HepG2 (cell line): ENCODE results near the gene VPS13C. TPM values are rescaled to one million over a fixed set of nuclear protein-coding genes. Genes with fewer than 3 reads are reported as not detected.

Experiments
- CEBPG ChIP-seq: IDR thresholded peaks from 2 replicates; pipeline ENCODE4 v1.6.1; 2016
- FOXK2 ChIP-seq: fragments of 450-650 bp; IDR thresholded peaks from 2 replicates; pipeline ENCODE4 v1.6.1; 2016
- IRF2 ChIP-seq: IDR thresholded peaks from 2 replicates; pipeline ENCODE4 v1.6.1; 2018; ENCODE audit warnings: missing genetic modification reagents, missing compliant biosample characterization
- NR2C2 ChIP-seq: sonication (generic); formaldehyde crosslinking; IDR thresholded peaks from 2 replicates; pipeline ENCODE4 v1.4.0; 2020; ENCODE audit warnings: missing genetic modification reagents, mild to moderate bottlenecking, moderate library complexity, borderline replicate concordance
- STAG1 ChIP-seq: sonication (generic); formaldehyde crosslinking; IDR thresholded peaks from 2 replicates; pipeline ENCODE4 v1.4.0; 2020; ENCODE audit warnings: missing genetic modification reagents
- STAT5B ChIP-seq: sonication (generic); formaldehyde crosslinking; IDR thresholded peaks from 2 replicates; pipeline ENCODE4 v1.4.0; 2020; ENCODE audit warnings: missing genetic modification reagents
- ZMAT3 ChIP-seq: sonication (generic); formaldehyde crosslinking; conservative IDR thresholded peaks from 2 replicates; pipeline ENCODE4 v1.7.0; 2021; ENCODE audit warnings: missing genetic modification reagents
- ZNF12 ChIP-seq: sonication (generic); formaldehyde crosslinking; IDR thresholded peaks from 2 replicates; pipeline ENCODE4 v1.5.0; 2020; ENCODE audit warnings: missing genetic modification reagents
- ZNF256 ChIP-seq: sonication (generic); formaldehyde crosslinking; conservative IDR thresholded peaks from 2 replicates; pipeline ENCODE4 v1.4.0; 2020; ENCODE audit warnings: missing genetic modification reagents
- ZNF660 ChIP-seq: sonication (generic); formaldehyde crosslinking; IDR thresholded peaks from 2 replicates; pipeline ENCODE4 v1.5.1; 2020; ENCODE audit warnings: mild to moderate bottlenecking, low read depth, missing genetic modification reagents, borderline replicate concordance
- ZNF7 ChIP-seq: IDR thresholded peaks from 2 replicates; pipeline ENCODE4 v1.6.1; 2016; ENCODE audit warnings: missing biosample characterization, missing genetic modification reagents
- polyA plus RNA-seq, 8 experiments: library from polyadenylated mRNA; depleted of rRNA in 3 of 8; stranded (reverse) in 7 of 8; unstranded in 1 of 8; fragments of >200 nt; fragmentation: Illumina TruSeq in 4 of 8; extraction: Trizol in 4 of 8; gene quantifications; 2 replicates each; pipeline versions ENCODE4 v1.2.1 to v1.2.3, GENCODE V29; 2011 to 2016; ENCODE audit warnings: low read depth in 4 of 8, missing spikeins in 1 of 8, mixed read lengths in 1 of 8; ENCODE audit not compliant: insufficient read depth in 1 of 8
- total RNA-seq, 5 experiments: library from RNA; depleted of rRNA; stranded (reverse); fragments of >200 nt; fragmentation: Illumina TruSeq; extraction: Trizol; gene quantifications; 2 replicates each; pipeline ENCODE4 v1.2.3, GENCODE V29; 2016; ENCODE audit warnings: low read depth in 1 of 5
- TF ChIP-seq, protein P1 (sequence below): sonication (generic); formaldehyde crosslinking; IDR thresholded peaks from 2 replicates; pipeline ENCODE4 v1.4.0; 2020; ENCODE audit warnings: mild to moderate bottlenecking, missing genetic modification reagents, borderline replicate concordance
- TF ChIP-seq, protein P2 (sequence below): sonication (generic); formaldehyde crosslinking; IDR thresholded peaks from 2 replicates; pipeline ENCODE4 v1.4.0; 2020; ENCODE audit warnings: missing genetic modification reagents; ENCODE audit errors: not compliant biosample characterization
- TF ChIP-seq, protein P3 (sequence below): sonication (generic); formaldehyde crosslinking; IDR thresholded peaks from 2 replicates; pipeline ENCODE4 v1.4.0; 2020; ENCODE audit warnings: missing genetic modification reagents
- TF ChIP-seq, protein P4 (sequence below): sonication (generic); formaldehyde crosslinking; IDR thresholded peaks from 2 replicates; pipeline ENCODE4 v1.9.0; 2022; ENCODE audit warnings: low read depth, missing genetic modification reagents
- TF ChIP-seq, protein P5 (sequence below): sonication (generic); formaldehyde crosslinking; IDR thresholded peaks from 2 replicates; pipeline ENCODE4 v1.4.0; 2020; ENCODE audit warnings: mild to moderate bottlenecking, missing genetic modification reagents

VPS13C gene
- total and polyA plus RNA-seq, 2 of the 13 experiments (the other 11 are each of a cell fraction or from before 2014, with no cell fraction given) = 10.9 to 26.8 TPM

DNA sequence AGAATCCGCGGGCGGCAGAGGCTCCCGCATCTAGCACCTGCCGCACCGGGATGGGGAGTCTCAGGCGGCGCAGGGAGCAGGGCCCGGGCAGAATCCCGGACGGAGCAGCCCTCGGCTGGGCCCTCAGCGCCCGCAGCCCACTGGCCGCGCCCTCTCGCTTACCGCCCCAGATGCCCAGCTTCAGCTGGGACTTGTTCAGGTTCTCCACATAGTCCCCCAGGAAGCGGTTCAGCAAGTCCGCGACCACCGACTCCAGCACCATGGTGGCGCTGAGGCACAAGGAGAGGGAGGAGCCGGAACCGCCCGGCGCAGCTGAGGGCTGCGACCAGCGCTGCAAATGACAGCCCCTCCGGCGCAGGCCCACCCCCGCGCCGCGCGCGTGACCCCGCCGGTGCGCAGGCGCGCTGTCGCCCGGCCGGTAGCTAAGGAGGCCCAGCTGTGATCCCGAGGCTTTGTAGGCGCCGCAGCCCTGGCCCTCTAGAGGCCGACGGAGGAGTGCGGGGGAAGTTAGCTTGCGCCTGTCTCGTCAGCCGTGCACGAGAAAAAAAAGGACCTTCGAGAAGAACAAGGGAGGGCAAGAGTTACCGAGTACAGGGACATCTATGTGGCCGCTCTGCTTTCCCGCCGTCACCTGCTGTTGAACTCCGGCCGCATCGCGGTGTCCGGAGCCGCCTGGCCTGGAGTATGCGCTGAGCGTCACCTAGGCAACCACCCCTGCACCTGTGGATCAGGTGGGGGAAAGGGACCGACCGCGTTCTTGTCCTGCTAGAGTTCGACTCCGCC lies at the start of gene VPS13C (continued):
- TF ChIP-seq, protein P1, sequence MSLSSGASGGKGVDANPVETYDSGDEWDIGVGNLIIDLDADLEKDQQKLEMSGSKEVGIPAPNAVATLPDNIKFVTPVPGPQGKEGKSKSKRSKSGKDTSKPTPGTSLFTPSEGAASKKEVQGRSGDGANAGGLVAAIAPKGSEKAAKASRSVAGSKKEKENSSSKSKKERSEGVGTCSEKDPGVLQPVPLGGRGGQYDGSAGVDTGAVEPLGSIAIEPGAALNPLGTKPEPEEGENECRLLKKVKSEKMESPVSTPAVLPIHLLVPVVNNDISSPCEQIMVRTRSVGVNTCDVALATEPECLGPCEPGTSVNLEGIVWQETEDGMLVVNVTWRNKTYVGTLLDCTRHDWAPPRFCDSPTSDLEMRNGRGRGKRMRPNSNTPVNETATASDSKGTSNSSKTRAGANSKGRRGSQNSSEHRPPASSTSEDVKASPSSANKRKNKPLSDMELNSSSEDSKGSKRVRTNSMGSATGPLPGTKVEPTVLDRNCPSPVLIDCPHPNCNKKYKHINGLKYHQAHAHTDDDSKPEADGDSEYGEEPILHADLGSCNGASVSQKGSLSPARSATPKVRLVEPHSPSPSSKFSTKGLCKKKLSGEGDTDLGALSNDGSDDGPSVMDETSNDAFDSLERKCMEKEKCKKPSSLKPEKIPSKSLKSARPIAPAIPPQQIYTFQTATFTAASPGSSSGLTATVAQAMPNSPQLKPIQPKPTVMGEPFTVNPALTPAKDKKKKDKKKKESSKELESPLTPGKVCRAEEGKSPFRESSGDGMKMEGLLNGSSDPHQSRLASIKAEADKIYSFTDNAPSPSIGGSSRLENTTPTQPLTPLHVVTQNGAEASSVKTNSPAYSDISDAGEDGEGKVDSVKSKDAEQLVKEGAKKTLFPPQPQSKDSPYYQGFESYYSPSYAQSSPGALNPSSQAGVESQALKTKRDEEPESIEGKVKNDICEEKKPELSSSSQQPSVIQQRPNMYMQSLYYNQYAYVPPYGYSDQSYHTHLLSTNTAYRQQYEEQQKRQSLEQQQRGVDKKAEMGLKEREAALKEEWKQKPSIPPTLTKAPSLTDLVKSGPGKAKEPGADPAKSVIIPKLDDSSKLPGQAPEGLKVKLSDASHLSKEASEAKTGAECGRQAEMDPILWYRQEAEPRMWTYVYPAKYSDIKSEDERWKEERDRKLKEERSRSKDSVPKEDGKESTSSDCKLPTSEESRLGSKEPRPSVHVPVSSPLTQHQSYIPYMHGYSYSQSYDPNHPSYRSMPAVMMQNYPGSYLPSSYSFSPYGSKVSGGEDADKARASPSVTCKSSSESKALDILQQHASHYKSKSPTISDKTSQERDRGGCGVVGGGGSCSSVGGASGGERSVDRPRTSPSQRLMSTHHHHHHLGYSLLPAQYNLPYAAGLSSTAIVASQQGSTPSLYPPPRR = no peak
- TF ChIP-seq NR2C2 (CRISPR knock-in tag) (peak; percentile 88), ZNF7 (peak; percentile 87), ZNF12 (CRISPR knock-in tag) (no peak), CEBPG (CRISPR knock-in tag) (no peak), ZNF256 (CRISPR knock-in tag) (no peak; the same call in 1 of the 2 replicates), ZMAT3 (no peak), ZNF660 (no peak), STAT5B (CRISPR knock-in tag) (peak; percentile 32; the same call in 1 of the 2 replicates), IRF2 (peak; percentile 77; the same call in 1 of the 2 replicates), FOXK2 (no peak), STAG1 (CRISPR knock-in tag) (peak; percentile 43)
- TF ChIP-seq, protein P2, sequence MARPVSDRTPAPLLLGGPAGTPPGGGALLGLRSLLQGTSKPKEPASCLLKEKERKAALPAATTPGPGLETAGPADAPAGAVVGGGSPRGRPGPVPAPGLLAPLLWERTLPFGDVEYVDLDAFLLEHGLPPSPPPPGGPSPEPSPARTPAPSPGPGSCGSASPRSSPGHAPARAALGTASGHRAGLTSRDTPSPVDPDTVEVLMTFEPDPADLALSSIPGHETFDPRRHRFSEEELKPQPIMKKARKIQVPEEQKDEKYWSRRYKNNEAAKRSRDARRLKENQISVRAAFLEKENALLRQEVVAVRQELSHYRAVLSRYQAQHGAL (CRISPR knock-in tag) = no peak
- TF ChIP-seq, protein P3, sequence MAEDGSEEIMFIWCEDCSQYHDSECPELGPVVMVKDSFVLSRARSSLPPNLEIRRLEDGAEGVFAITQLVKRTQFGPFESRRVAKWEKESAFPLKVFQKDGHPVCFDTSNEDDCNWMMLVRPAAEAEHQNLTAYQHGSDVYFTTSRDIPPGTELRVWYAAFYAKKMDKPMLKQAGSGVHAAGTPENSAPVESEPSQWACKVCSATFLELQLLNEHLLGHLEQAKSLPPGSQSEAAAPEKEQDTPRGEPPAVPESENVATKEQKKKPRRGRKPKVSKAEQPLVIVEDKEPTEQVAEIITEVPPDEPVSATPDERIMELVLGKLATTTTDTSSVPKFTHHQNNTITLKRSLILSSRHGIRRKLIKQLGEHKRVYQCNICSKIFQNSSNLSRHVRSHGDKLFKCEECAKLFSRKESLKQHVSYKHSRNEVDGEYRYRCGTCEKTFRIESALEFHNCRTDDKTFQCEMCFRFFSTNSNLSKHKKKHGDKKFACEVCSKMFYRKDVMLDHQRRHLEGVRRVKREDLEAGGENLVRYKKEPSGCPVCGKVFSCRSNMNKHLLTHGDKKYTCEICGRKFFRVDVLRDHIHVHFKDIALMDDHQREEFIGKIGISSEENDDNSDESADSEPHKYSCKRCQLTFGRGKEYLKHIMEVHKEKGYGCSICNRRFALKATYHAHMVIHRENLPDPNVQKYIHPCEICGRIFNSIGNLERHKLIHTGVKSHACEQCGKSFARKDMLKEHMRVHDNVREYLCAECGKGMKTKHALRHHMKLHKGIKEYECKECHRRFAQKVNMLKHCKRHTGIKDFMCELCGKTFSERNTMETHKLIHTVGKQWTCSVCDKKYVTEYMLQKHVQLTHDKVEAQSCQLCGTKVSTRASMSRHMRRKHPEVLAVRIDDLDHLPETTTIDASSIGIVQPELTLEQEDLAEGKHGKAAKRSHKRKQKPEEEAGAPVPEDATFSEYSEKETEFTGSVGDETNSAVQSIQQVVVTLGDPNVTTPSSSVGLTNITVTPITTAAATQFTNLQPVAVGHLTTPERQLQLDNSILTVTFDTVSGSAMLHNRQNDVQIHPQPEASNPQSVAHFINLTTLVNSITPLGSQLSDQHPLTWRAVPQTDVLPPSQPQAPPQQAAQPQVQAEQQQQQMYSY = peak; percentile 78
- TF ChIP-seq, protein P4, sequence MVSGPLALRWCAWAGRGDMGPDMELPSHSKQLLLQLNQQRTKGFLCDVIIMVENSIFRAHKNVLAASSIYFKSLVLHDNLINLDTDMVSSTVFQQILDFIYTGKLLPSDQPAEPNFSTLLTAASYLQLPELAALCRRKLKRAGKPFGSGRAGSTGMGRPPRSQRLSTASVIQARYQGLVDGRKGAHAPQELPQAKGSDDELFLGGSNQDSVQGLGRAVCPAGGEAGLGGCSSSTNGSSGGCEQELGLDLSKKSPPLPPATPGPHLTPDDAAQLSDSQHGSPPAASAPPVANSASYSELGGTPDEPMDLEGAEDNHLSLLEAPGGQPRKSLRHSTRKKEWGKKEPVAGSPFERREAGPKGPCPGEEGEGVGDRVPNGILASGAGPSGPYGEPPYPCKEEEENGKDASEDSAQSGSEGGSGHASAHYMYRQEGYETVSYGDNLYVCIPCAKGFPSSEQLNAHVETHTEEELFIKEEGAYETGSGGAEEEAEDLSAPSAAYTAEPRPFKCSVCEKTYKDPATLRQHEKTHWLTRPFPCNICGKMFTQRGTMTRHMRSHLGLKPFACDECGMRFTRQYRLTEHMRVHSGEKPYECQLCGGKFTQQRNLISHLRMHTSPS (CRISPR knock-in tag) = no peak
- TF ChIP-seq, protein P5, sequence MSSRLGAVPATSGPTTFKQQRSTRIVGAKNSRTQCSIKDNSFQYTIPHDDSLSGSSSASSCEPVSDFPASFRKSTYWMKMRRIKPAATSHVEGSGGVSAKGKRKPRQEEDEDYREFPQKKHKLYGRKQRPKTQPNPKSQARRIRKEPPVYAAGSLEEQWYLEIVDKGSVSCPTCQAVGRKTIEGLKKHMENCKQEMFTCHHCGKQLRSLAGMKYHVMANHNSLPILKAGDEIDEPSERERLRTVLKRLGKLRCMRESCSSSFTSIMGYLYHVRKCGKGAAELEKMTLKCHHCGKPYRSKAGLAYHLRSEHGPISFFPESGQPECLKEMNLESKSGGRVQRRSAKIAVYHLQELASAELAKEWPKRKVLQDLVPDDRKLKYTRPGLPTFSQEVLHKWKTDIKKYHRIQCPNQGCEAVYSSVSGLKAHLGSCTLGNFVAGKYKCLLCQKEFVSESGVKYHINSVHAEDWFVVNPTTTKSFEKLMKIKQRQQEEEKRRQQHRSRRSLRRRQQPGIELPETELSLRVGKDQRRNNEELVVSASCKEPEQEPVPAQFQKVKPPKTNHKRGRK (CRISPR knock-in tag) = 0 out of 2 replicates have a peak, but pooled peaks have one; percentile 10
